K562 (cell line): ENCODE results near the gene KLHL18. TPM values are rescaled to one million over a fixed set of nuclear protein-coding genes. Genes with fewer than 3 reads are reported as not detected.

Experiments
- ATAC-seq: fragments of 200-7000 bp; cut with Tn5 transposase; 3 replicates; pipeline ENCODE4 v1.9.1; 2020; ENCODE audit warnings: moderate library complexity
- BruUV-seq: library from RNA; stranded (reverse); fragments of 400-500 nt; replicated peaks from 2 replicates; lab custom pipeline; 2021; lab: Mats Ljungman, UMichigan
- CTCF ChIA-PET: fragments of 300-600 bp; formaldehyde crosslinking; extraction: SDS; loops from one replicate; lab custom pipeline; 2021; ENCODE audit warnings: low intra/inter-chr PET ratio; lab: Yijun Ruan, JAX
- POLR2A ChIA-PET: fragments of 300-600, 350-650 bp; sonication (Branson Sonifier 250); formaldehyde crosslinking; extraction: SDS; loops from one replicate; lab custom pipeline; 2021; ENCODE audit warnings: antibody characterized with exemption, inconsistent platforms; lab: Yijun Ruan, JAX
- DNase-seq, 4 experiments: peaks; one replicate each; pipeline versions ENCODE4 v3.0.0 to v3.0.0-alpha.2; 2011 to 2018; ENCODE audit warnings: low spot score in 3 of 4, mixed read lengths in 3 of 4; ENCODE audit errors: extremely low read depth in 1 of 4
- FAIRE-seq: peaks from 2 replicates; lab custom pipeline; 2011; peaks lifted over from hg19 to GRCh38; lab: Jason Lieb, UNC
- H2AFZ ChIP-seq: 2 replicates; pipeline ENCODE4 v1.6.0; 2011; ENCODE audit warnings: low read depth, low read length, control low read depth, inconsistent platforms
- H3K27ac ChIP-seq: fragments of 200-600 bp; 3 replicates; pipeline ENCODE4 v1.8.0; 2011; ENCODE audit warnings: low read depth, mild to moderate bottlenecking, control low read depth, inconsistent platforms, low read length, moderate library complexity, mixed read lengths; ENCODE audit errors: extremely low read depth
- H3K27me3 ChIP-seq, 2 experiments: fragments of 300-600 bp in 1 of 2; 2 replicates in 1 of 2; 3 replicates in 1 of 2; pipeline versions ENCODE4 v1.6.0 to v1.8.0; 2011; ENCODE audit warnings: inconsistent platforms in 2 of 2, low read length in 2 of 2, mild to moderate bottlenecking in 1 of 2, mixed read lengths in 1 of 2, moderate library complexity in 1 of 2; ENCODE audit not compliant: control insufficient read depth in 2 of 2, insufficient read depth in 2 of 2
- H3K36me3 ChIP-seq: fragments of 300-600 bp; 3 replicates; pipeline ENCODE4 v1.8.0; 2011; ENCODE audit warnings: mild to moderate bottlenecking, low read length, inconsistent platforms; ENCODE audit not compliant: control insufficient read depth, insufficient read depth
- H3K4me1 ChIP-seq, 2 experiments: fragments of 200-600 bp in 1 of 2; replicated peaks in 1 of 2; 2 replicates in 1 of 2; 3 replicates in 1 of 2; pipeline versions ENCODE4 v1.5.1 to v1.8.0; 2011; ENCODE audit warnings: inconsistent platforms in 2 of 2, low read length in 2 of 2, mild to moderate bottlenecking in 1 of 2, mixed read lengths in 1 of 2, moderate library complexity in 1 of 2; ENCODE audit not compliant: control insufficient read depth in 2 of 2, insufficient read depth in 2 of 2
- H3K4me2 ChIP-seq: 2 replicates; pipeline ENCODE4 v1.6.1; 2011; ENCODE audit warnings: low read length, control low read depth, inconsistent platforms, mixed read lengths; ENCODE audit not compliant: insufficient read depth
- H3K4me3 ChIP-seq: fragments of 200-600 bp; sonication (generic), shearing (Covaris generic); 2 replicates; pipeline ENCODE4 v1.5.1; 2016; ENCODE audit warnings: control low read depth, inconsistent platforms
- H3K79me2 ChIP-seq: fragments of 200-600 bp; 3 replicates; pipeline ENCODE4 v1.8.0; 2011; ENCODE audit warnings: low read length, inconsistent platforms; ENCODE audit not compliant: control insufficient read depth, insufficient read depth
- H3K9ac ChIP-seq, 2 experiments: 2 replicates each; pipeline versions ENCODE4 v1.6.0 to v1.6.1; 2011; ENCODE audit warnings: low read depth in 2 of 2, low read length in 2 of 2, control low read depth in 1 of 2, inconsistent platforms in 1 of 2, mild to moderate bottlenecking in 1 of 2, mixed read lengths in 1 of 2; ENCODE audit not compliant: insufficient read depth in 1 of 2
- H3K9me1 ChIP-seq: one replicate; pipeline ENCODE4 v1.6.0; 2011; ENCODE audit warnings: inconsistent platforms, mild to moderate bottlenecking, low read length, moderate library complexity; ENCODE audit not compliant: control insufficient read depth, insufficient read depth
- H3K9me3 ChIP-seq: replicated peaks from 2 replicates; pipeline ENCODE4 v1.5.1; 2011; ENCODE audit warnings: low read depth, low read length, inconsistent platforms; ENCODE audit not compliant: control insufficient read depth, insufficient read depth
- H4K20me1 ChIP-seq: replicated peaks from 2 replicates; pipeline ENCODE4 v1.6.1; 2011; ENCODE audit warnings: low read length, inconsistent platforms, mixed read lengths; ENCODE audit not compliant: control insufficient read depth, insufficient read depth
- CBFA2T2 ChIP-seq: fragments of 450-650 bp; conservative IDR thresholded peaks from 2 replicates; pipeline ENCODE4 v1.6.1; 2017; ENCODE audit warnings: mild to moderate bottlenecking
- HOXB6 ChIP-seq: fragments of 250-450 bp; sonication (Bioruptor Pico); IDR thresholded peaks from 2 replicates; pipeline ENCODE4 v1.5.1; 2022; ENCODE audit warnings: mild to moderate bottlenecking, borderline replicate concordance
- KDM5B ChIP-seq: fragments of 200-600 bp; sonication (generic); IDR thresholded peaks from 2 replicates; pipeline ENCODE4 v1.6.1; 2012; ENCODE audit warnings: low read depth, mild to moderate bottlenecking, moderate library complexity, low read length, control low read depth, inconsistent platforms; ENCODE audit not compliant: insufficient replicate concordance
- RAD51 ChIP-seq: fragments of 450-650 bp; IDR thresholded peaks from 2 replicates; pipeline ENCODE4 v1.7.1; 2016; ENCODE audit warnings: low read depth, mild to moderate bottlenecking, borderline replicate concordance
- SAP30 ChIP-seq: fragments of 200-600 bp; sonication (generic); IDR thresholded peaks from 2 replicates; pipeline ENCODE4 v1.6.1; 2012; ENCODE audit warnings: borderline replicate concordance, low read depth, mild to moderate bottlenecking, moderate library complexity, low read length, control low read depth, inconsistent platforms; ENCODE audit not compliant: insufficient read depth, poor library complexity, severe bottlenecking
- TFE3 ChIP-seq: fragments of 450-650 bp; formaldehyde crosslinking; IDR thresholded peaks from 2 replicates; pipeline ENCODE4 v1.4.0; 2020; ENCODE audit warnings: mild to moderate bottlenecking, mixed read lengths
- WGBS: fragments of 100-300 bp; shearing (Covaris generic); methylation state at CpG from one replicate; pipeline ENCODE4 v1.1.6; 2016; ENCODE audit warnings: low coverage, mixed read lengths; ENCODE audit not compliant: insufficient coverage; ENCODE audit errors: missing lambda C conversion rate; 5-methylcytosine and 5-hydroxymethylcytosine counted together
- in situ Hi-C: fragments of 300-500 bp; cut with MboI; formaldehyde crosslinking; loops from 4 replicates; pipeline ENCODE4 v1.15.0; 2018; ENCODE audit warnings: inconsistent platforms, mixed read lengths
- intact Hi-C: fragments of 100-400 bp; cut with micrococcal nuclease; formaldehyde crosslinking; loops from 2 replicates; pipeline ENCODE4 v1.14.2; 2022
- polyA plus RNA-seq, 8 experiments: library from polyadenylated mRNA; depleted of rRNA in 4 of 8; stranded (reverse) in 5 of 8; unstranded in 3 of 8; fragments of >200 nt; fragmentation: Nextera tagmentation in 2 of 8; fragmentation: Illumina TruSeq in 1 of 8; extraction: Ambion mirVana in 2 of 8; extraction: Trizol in 1 of 8; gene quantifications; 2 replicates each; pipeline versions ENCODE4 v1.2.1 to v1.2.3, GENCODE V29; 2011 to 2014; ENCODE audit warnings: inconsistent platforms in 1 of 8, missing spikeins in 1 of 8
- total RNA-seq, 7 experiments: library from RNA; depleted of rRNA in 6 of 7; stranded (reverse); fragments of >200 nt in 6 of 7; fragmentation: Illumina TruSeq in 2 of 7; extraction: Trizol in 2 of 7; gene quantifications; 2 replicates each; pipeline versions ENCODE4 v1.2.1 to v1.2.3, GENCODE V29; 2011 to 2021; ENCODE audit warnings: low replicate concordance in 1 of 7
- TF ChIP-seq, protein P1 (sequence below): fragments of 450-650 bp; IDR thresholded peaks from 2 replicates; pipeline ENCODE4 v1.6.1; 2017; ENCODE audit warnings: antibody characterized with exemption, mild to moderate bottlenecking
- TF ChIP-seq, protein P2 (sequence below), 2 experiments: fragments of 200-800 bp in 1 of 2; sonication (Bioruptor generic) in 1 of 2; sonication (generic) in 1 of 2; formaldehyde crosslinking in 1 of 2; IDR thresholded peaks in 1 of 2; conservative IDR thresholded peaks in 1 of 2; 2 replicates each; pipeline versions ENCODE4 v1.5.0 to v1.6.1; 2016 to 2020; ENCODE audit warnings: missing compliant biosample characterization in 1 of 2, missing genetic modification characterization in 1 of 2, missing genetic modification reagents in 1 of 2
- TF ChIP-seq, protein P3 (sequence below): sonication (generic); formaldehyde crosslinking; IDR thresholded peaks from 2 replicates; pipeline ENCODE4 v1.9.0; 2022; ENCODE audit warnings: mild to moderate bottlenecking, missing genetic modification reagents

The KLHL18 gene
- total and polyA plus RNA-seq, 9 of the 15 experiments (the other 6 are each of a cell fraction or from before 2014, with no cell fraction given) = 26.7 to 97.5 (median 48.7) TPM

- Histone ChIP-seq H3K36me3 (no peaks in the 10 kb centered on the region), H3K27me3 (no peaks in the 10 kb centered on the region), H3K9ac (no peak overlapping the region), H3K4me3 (no peak overlapping the region), H3K79me2 (no peaks in the 10 kb centered on the region), H3K4me2 (no peak overlapping the region)
- 10% methylated on average over 3 of the region's 3 CpGs for WGBS
- POLR2A ChIA-PET = interaction anchor here (0.6 to 1.3 kb wide), 4 partner anchors 25 to 682 kb away, joined by 3 to 4 read pairs (median 3); no protein-coding TSS in a partner anchor
- ATAC-seq = no peak
- no TSS peak for BruUV-seq
- TF ChIP-seq SAP30 (no peak), RAD51 (peak; percentile 72), TFE3 (CRISPR knock-in tag) (peak; percentile 90), KDM5B (no peak), CBFA2T2 (0 out of 2 replicates have a peak, but pooled peaks have one; percentile 17), HOXB6 (CRISPR knock-in tag) (no peak)
- TF ChIP-seq, protein P1, sequence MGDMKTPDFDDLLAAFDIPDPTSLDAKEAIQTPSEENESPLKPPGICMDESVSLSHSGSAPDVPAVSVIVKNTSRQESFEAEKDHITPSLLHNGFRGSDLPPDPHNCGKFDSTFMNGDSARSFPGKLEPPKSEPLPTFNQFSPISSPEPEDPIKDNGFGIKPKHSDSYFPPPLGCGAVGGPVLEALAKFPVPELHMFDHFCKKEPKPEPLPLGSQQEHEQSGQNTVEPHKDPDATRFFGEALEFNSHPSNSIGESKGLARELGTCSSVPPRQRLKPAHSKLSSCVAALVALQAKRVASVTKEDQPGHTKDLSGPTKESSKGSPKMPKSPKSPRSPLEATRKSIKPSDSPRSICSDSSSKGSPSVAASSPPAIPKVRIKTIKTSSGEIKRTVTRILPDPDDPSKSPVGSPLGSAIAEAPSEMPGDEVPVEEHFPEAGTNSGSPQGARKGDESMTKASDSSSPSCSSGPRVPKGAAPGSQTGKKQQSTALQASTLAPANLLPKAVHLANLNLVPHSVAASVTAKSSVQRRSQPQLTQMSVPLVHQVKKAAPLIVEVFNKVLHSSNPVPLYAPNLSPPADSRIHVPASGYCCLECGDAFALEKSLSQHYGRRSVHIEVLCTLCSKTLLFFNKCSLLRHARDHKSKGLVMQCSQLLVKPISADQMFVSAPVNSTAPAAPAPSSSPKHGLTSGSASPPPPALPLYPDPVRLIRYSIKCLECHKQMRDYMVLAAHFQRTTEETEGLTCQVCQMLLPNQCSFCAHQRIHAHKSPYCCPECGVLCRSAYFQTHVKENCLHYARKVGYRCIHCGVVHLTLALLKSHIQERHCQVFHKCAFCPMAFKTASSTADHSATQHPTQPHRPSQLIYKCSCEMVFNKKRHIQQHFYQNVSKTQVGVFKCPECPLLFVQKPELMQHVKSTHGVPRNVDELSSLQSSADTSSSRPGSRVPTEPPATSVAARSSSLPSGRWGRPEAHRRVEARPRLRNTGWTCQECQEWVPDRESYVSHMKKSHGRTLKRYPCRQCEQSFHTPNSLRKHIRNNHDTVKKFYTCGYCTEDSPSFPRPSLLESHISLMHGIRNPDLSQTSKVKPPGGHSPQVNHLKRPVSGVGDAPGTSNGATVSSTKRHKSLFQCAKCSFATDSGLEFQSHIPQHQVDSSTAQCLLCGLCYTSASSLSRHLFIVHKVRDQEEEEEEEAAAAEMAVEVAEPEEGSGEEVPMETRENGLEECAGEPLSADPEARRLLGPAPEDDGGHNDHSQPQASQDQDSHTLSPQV = no peak
- TF ChIP-seq, protein P2, sequence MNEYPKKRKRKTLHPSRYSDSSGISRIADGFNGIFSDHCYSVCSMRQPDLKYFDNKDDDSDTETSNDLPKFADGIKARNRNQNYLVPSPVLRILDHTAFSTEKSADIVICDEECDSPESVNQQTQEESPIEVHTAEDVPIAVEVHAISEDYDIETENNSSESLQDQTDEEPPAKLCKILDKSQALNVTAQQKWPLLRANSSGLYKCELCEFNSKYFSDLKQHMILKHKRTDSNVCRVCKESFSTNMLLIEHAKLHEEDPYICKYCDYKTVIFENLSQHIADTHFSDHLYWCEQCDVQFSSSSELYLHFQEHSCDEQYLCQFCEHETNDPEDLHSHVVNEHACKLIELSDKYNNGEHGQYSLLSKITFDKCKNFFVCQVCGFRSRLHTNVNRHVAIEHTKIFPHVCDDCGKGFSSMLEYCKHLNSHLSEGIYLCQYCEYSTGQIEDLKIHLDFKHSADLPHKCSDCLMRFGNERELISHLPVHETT (CRISPR knock-in tag; conservative IDR thresholded peaks at IDR 0.05 in 1 of 2, IDR thresholded peaks at IDR 0.05 in 1 of 2) = no peak
- TF ChIP-seq, protein P3, sequence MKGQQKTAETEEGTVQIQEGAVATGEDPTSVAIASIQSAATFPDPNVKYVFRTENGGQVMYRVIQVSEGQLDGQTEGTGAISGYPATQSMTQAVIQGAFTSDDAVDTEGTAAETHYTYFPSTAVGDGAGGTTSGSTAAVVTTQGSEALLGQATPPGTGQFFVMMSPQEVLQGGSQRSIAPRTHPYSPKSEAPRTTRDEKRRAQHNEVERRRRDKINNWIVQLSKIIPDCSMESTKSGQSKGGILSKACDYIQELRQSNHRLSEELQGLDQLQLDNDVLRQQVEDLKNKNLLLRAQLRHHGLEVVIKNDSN (CRISPR knock-in tag) = peak; percentile 34; the same call in 1 of the 2 replicates
- TF ChIP-seq, all 486 proteins: peak for 4
- Histone ChIP-seq H3K4me1 (peaks cover 0 to 3% of the 10 kb centered on the region in 2 experiments; a peak in 2 of 5 replicates), H3K9me1 (no peaks in the 10 kb centered on the region), H2AFZ (no peak overlapping the region), H3K27ac (no peak overlapping the region), H3K9me3 (peaks cover 6% of the 10 kb centered on the region), H4K20me1 (no peaks in the 10 kb centered on the region)
- CTCF ChIA-PET = no interaction called here
- in situ Hi-C loops = loop anchor here (10.0 kb wide), 1 partner anchor 640 kb away; the partner anchor contains the start of gene PRSS50
- DNase-seq = no peak
- intact Hi-C loops = no loop called here
- no peak for FAIRE-seq
These were observed 72.3 kb downstream of the KLHL18 start for GRCh38 chr3:47355010-47355409.
